Right lobe of liver (tissue), 4 donors: ENCODE data around the gene MAPK1.

Experiments
- CTCF ChIP-seq, 4 donors: fragments of 200-600 bp in 3 of 4; fragments of 450-650 bp in 1 of 4; IDR thresholded peaks; one replicate each; pipeline versions ENCODE4 v1.5.1 to v1.8.0; 2016 to 2022; ENCODE audit warnings: antibody characterized with exemption in 4 of 4, mild to moderate bottlenecking in 2 of 4
- POLR2A ChIP-seq: fragments of 450-650 bp; IDR thresholded peaks from one replicate; pipeline ENCODE4 v1.6.1; 2017; ENCODE audit warnings: antibody characterized with exemption, mild to moderate bottlenecking
- donor health status: DM: no; HTN: no; CAD: no.
- donor health status: DM: no; HTN: no; CAD: no.
- donor health status: DM: no; HTN: yes; CAD: no.

- TF ChIP-seq CTCF (IDR thresholded peaks at IDR 0.05) (no peak), POLR2A (no peak)
These were observed 40.4 kb upstream of the MAPK1 start for GRCh38 chr22:21907638-21908522.
